GM18909 (cell line): ENCODE measurements around the gene VPS25.
A peak's percentile ranks its signal among the peaks of the same experiment; 100 is the strongest.

Experiments
- ATAC-seq: cut with Tn5 transposase; IDR thresholded peaks from one replicate; pipeline ENCODE4 v1.9.1; 2021; ENCODE audit warnings: mild to moderate bottlenecking; ENCODE audit not compliant: unreplicated experiment, poor library complexity

The VPS25 gene

DNA sequence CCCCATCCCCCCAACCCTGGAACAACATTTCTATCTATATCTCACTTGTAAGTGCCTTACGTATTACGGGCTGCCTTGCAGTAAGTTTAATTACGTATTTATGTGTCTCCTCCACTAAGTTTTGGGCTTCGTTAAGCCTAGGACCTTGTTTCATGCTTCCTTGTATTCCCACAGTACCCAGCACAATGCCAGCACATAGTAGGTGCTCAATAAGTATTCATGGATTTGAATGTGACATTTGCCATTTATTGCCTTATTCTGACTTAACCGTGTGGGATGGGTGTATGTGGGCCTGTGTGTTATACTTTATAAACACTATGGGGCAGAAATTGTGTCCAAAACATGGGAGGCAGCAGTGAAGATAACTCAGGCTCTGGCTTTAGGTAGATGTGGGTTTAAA, 19.3 kb downstream of the VPS25 start:
- no peak for ATAC-seq

DNA sequence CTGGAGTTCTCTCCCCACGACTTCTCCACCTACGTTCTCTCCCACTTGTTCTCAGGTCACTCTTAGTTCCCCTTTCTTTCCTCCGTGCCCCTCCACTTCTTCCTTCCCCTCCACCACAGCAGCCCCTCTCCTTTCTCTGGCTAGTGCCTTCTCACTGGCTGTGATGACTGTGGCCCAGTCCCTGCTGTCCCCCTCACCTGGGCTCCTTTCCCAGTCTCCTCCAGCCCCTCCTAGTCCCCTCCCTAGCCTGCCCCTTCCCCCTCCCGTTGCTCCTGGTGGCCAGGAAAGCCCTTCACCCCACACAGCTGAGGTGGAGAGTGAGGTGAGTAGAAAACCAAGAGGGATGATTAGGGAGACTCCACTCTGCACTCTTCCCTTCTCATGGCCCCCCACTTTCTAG, 21.8 kb downstream of the VPS25 start:
- ATAC-seq, result no peak

DNA sequence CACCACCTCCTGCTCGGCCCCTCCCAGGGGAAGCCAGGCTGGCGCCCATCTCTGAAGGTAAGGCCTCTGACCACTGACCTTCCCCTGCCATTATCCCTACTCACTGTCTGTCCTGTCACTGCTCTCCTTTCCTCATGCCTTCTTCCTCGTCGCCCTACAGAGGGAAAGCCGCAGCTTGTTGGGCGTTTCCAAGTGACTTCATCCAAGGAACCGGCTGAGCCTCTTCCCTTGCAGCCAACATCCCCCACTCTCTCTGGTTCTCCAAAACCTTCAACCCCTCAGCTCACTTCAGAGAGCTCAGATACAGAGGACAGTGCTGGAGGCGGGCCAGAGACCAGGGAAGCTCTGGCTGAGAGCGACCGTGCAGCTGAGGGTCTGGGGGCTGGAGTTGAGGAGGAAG, 22.2 kb downstream of the VPS25 start:
- ATAC-seq, result no peak

DNA sequence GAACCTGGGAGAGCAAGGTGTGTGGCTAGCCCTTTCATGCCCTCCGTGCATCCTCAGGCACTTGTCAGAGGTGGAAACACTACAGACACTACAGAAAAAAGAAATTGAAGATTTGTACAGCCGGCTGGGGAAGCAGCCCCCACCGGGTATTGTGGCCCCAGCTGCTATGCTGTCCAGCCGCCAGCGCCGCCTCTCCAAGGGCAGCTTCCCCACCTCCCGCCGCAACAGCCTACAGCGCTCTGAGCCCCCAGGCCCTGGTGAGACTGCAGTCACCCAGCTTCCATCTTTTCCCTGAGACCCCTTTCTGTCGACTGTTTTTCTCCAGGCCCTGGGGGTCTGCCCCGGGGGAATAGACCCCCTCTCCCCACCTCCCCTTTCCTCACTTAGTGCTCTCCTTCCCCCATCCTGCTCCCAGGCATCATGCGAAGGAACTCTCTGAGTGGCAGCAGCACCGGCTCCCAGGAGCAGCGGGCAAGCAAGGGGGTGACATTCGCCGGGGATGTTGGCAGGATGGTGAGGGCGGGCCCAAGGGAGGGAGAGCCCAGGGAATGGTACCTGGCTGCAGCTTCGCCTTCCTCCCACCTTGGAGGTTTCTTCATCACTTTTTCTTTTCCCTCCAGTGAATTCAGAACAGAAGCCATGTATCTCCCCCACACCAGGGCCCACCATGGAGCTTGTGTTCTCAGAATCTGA, 23.0 kb downstream of the VPS25 start:
- no peak for ATAC-seq

DNA sequence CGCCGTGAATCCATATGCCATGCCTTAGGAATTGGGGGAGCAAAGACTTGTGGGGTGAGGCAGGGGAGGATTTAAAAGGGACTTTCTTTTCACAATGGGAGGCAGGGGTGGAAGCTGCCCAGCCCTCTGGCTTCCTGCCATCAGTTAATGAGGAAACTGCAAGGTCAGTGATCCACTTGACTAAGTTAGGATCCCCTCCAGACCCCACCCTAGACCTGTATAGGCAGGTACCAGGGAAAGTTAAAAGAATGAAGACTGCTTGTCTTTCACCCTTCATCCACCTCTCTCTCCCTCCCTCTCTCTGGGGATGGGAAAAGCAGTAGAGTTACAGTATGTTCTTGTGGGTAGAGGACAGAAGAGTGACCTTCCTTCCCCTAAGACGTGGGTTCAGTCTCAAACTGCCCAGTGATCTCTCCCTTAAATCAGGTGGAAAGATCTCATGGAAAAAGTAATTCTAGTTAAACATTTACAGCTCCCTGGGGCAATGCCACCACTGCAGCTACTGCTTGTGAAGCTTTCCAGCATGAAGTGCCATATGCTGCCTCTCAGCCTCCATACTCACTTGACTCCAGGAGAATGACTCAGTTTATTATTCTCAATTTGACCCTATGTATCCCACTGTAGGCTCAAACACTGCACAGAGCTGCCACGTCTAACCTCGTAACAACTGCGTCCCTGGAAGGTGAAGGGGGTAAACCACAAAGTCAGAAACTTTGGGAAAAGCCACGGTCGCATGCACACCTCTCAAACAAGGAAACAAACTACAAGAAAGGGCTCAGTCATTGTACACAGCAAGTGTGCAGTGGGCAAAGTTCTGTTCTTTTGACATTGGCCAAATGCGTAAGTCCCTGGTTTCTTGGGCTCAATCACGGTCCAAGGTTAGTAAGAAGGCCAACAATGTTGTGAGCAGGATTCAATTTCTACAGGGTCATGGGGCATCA, 24.1 kb downstream of the VPS25 start:
- ATAC-seq, result no peak

DNA sequence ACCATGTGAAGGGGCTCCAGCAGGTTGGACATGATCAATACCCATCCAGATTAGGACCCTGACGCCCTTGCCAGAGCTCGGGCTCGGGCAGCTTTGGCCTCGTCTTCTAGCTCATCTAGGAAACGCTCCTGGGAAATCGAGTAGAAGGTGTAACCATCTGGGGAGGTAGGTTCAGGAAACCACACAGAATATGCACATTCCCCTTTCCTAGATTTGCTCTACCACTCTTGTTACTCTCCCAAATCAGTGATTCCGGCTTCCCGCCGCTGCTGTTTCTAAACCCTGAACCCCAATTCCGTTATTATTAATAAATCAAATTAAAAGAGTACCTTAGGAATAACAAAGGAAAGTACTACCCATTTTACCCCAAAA, 24.7 kb downstream of the VPS25 start:
- no peak for ATAC-seq

DNA sequence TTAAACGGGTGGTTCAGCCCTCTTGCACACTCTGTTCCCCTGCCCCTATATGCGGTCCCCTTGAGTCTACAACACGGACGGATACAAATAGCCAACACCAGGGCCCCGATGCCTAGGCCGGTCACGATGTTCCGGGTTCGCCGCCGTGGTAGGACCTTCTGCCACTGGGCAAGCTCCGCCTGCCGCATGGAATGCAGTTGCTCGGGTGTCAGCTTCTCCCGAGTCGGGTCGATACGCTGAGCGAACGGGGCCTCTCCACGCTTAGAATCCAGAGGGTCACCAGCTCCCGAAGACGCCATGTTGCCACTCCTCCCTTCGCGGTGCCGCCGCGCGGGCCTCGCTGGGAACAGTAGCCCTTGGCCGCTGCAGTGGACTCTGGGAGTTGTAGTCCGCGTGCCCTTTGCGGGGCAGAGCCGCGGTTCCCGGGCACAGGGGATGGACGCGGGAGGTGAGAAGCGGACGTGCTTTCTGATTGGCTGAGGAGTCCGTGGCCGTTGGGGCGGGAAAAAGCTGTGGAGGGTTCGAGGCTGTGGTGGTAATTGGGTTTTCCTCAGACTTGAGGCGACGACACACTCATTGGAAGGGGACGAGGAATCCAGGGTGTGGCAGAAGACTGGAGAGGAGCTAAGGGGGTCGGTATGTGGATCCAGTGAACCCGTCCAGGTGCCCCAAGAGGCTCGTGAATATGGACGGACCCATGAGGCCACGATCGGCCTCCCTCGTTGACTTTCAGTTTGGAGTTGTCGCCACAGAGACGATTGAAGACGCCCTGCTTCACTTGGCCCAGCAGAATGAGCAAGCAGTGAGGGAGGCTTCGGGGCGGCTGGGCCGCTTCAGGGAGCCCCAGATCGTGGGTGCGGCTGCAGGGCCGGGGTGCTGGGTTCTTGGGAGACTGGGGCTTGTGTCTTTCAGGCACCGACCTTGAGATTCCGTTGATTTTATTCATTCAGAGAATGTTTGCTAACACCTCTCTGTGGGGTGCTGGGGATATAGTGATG, 25.4 kb downstream of the VPS25 start, which contains the start of the genes CNTD1 and COA3:
Gene CNTD1, plus strand, starts transcription at position 479 of the 998 bp plus-strand sequence. Its CDS starts 207 bp downstream, at position 686.
Gene COA3, minus strand, starts transcription at position 322 of the 998 bp plus-strand sequence. Its CDS starts 23 bp downstream, at position 299.
- ATAC-seq, result peak; percentile 70

DNA sequence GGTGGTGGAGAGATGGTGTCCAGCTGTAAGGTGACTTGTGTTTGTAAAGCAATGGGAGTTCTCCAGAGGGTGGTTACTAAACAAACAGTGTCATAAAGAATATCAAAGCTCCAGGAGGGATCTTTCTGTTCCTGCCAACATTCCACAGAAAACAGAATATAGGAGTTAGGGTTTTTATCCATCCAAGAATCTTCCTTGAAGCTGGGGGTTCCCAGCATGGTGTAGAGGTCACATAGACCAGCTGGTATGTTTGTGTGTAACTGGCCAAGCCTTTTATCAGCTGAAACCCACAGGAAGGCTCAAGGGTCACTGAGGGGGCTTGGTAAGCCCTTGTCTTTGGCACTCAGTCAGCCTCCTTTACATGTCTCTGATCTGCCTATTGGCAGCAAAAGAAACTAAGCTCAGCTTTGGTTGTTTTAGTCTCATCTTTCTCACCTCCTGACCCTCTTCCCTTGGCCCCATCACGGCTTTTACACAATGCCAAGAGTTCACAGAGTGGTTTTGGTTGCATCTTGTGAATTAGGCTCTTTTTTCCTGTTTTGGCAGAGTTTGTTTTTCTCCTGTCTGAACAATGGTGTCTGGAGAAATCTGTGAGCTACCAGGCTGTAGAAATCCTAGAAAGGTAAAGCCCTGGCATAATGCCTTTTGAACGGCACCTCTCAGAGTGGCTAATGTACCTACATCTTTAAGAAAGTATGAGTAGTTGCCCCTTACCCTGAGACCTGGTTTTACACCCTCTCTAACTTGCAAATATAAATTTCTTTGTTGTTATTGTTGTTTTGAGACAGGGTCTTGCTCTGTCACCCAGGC, 30.0 kb downstream of the VPS25 start:
- no peak for ATAC-seq

DNA sequence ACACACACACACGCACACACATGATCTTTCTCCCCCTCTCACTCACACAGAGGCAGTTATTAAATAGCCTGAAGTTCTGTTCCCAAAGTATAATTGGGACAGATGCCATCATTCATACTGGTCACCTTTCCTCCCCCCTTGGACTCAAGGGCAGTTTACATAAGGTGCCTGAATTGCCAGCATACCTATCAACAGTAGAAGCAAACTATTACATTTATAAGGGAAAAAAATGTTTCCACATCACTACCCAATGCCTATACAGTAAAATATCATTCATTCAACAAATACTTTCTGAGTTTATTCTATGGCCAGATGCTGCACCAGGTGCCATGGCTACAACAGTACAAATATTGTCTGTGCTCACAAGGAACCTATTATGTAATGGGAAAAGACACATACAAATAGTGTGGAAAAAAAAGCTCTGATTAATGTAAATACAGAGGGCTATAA, 31.7 kb downstream of the VPS25 start:
- no peak for ATAC-seq

DNA sequence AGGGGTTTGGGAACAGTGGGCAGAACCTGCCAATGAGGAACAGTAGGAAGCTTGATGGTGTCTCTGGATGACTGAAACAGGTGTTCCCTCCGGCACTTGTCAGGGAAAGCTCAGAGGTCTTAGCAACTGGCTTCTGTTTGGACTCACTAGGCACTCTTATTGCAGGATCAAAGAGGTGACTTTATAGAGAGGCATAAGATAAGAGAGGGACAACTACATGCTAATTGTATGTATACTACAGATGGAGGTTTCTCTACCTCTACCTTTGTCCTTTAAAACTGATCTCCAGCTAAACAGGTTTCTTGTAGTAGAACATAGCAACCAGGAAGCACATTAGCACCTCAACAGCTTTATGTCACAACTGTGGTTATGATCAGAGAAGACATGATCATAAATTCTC, 33.0 kb downstream of the VPS25 start:
- ATAC-seq, result no peak

DNA sequence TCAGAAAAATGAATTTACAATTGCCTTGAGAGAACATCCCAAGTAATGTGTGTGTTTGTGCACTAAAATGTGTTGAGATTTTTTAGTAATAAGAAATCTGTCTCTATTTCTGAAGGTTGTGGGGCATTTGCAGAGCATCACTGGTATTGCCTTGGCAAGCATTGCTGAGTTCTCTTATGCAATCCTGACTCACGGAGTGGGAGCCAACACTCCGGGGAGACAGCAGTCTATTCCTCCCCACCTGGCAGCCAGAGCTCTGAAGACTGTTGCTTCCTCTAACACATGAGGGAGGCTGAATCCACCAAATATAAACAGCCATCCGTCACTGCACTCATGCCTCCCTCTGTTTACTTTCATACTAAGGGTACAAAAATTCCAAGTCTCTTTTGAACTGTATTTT, 36.0 kb downstream of the VPS25 start:
- no peak for ATAC-seq

DNA sequence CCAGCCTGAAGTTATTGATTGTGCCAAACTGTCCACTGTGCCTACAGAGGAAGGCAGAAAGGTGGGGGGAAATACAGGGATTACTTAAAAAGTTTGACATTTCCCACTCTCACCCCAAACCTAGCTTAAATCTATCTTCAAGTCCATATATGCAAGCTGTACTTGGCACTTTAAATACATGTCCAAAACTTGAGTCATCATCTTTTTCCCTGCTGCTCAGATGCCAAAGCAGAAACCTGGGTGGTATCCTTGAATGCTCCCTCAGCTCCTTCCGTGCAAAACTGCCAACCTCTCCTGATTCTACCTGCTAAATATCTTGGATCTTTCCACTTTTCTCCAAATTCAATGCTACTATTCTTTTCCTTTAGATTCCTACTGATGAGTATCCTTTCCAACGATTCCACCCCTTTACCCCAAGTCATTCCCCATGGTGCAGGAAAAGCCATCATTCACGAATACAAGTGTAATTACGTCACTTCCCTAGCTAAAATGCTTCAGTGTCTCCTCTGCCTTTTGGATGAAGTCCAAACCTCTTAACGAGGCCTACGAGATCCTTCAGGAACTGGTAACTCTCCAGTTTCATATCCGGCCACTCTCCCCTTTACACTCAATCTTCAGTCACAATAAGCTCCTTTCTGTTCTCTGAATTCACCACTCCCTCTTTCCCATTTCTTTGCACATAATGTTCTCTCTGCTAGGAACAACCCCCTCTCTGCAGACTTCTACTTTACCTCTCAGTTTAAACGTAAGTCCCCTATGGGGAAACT, 41.6 kb downstream of the VPS25 start:
- ATAC-seq, result no peak

DNA sequence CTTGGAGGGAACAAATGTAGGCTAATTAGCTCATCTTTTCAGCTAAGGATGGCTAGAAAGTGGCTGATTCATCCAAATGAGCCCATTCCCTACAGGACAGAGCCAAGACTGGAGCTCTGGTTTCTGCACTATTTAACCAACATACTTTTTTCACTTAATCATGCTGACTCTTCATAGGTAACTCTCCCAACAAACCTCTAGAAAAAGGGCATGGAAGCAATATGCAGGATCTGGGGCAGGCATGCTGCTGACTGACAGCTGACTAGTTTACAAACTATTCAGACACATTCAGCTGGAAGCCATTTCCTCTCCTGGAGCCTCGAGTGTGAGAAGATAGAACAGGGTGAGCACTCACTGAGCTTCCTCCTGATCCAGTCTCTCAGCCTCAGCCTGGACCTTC, 44.6 kb downstream of the VPS25 start:
- ATAC-seq, result no peak

DNA sequence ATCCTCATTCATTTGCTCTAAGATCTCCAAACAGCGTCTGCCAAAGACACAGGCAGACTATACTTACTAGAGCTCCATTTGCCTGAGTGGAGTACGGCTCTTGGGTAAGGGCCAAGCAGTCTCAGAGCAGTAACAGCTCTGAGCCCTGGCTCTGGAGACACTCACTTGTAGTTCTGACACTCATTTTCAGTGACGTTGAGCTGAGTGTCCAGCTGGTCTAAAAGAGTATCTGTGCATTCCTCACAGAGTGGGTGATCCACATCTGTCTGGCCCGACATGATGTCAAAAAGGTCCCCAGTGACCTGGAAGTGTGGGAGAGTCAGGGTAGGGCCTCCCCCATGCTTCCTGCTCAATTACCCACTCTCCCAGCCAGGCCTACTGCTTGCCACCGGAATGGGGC, 45.1 kb downstream of the VPS25 start:
- ATAC-seq, result no peak

DNA sequence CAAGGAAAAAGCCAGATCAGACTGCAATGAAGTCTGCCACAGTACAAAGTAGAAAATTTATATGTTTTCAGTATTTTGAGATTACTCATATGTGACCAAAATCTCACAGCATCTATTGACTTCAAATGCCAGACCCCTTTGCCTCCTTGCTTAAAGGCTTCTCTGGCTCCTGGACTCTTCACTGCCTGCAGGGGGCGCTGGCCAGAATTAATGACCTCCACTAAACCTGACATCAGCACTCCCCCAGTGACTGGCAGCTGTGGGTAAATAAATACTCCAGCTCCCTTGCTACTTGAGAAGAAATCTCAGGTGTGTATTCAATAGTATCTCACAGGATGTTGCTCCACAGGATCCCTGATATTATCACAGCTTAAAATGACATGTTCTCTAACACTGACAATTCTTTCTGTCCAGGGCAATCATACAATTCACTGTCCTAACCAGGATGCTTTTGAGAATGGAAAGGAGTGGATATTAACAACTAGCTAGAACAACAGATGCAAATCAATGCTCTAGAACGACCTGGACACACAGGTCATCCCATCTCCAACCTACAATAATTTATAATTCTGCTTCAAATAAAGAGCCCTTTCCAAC, 46.8 kb downstream of the VPS25 start:
- ATAC-seq, result no peak

DNA sequence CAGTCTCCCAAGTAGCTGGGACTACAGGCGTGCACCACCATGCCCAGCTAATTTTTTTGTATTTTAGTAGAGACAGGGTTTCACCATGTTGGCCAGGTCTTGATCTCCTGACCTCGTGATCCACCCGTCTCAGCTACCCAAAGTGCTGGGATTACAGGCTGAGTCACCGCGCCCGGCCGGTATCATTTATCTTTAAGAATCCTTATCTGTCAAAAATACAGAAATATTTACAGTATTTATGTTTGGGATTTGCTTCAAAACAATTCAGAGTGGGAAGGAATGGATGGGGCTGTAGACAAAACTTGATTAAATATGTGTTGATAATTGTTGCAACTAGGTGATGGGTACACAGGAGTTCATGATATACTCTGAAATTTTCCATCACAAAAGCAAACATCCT, 47.9 kb downstream of the VPS25 start:
- no peak for ATAC-seq

DNA sequence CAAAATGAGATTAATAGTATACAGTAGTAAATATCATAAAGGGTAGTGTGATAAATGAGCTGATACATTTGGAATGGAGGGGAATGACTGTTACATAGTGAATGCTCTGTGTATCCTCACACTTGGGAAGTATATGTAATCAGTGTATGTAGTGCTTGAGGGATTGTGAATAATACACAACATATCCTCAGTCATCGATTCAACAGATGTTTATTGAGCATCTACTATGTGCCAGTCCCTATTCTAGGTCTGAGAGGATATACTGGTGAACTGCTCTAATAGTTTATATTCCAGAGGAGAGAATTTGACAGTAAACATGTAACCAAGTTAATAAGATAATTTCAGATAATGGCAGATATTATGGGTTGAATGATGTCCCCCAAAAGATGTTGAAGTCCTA, 54.2 kb downstream of the VPS25 start:
- ATAC-seq, result no peak
